Activated naive CD8-positive, alpha-beta T cell (primary cell): ENCODE data around the gene GREB1L.
"Not testable (repeated sequence)": the region's sequence is repeated elsewhere in the genome, so short reads cannot be mapped to it uniquely, and the experiment has no call there.

ENCODE experiments used
- H3K27ac Mint-ChIP-seq: one replicate; pipeline ENCODE4 v1.8.0; 2021; ENCODE audit warnings: mixed read lengths
- H3K27me3 Mint-ChIP-seq: one replicate; pipeline ENCODE4 v1.8.0; 2021; ENCODE audit warnings: mixed read lengths
- H3K36me3 Mint-ChIP-seq: one replicate; pipeline ENCODE4 v1.8.0; 2021; ENCODE audit warnings: mixed read lengths
- H3K4me1 Mint-ChIP-seq: one replicate; pipeline ENCODE4 v1.8.0; 2021; ENCODE audit warnings: low read depth, mixed read lengths
- H3K4me3 Mint-ChIP-seq: one replicate; pipeline ENCODE4 v1.8.0; 2021; ENCODE audit warnings: mild to moderate bottlenecking, mixed read lengths
- H3K9me3 Mint-ChIP-seq: one replicate; pipeline ENCODE4 v1.8.0; 2021; ENCODE audit warnings: low read depth, mixed read lengths

GREB1L gene

DNA sequence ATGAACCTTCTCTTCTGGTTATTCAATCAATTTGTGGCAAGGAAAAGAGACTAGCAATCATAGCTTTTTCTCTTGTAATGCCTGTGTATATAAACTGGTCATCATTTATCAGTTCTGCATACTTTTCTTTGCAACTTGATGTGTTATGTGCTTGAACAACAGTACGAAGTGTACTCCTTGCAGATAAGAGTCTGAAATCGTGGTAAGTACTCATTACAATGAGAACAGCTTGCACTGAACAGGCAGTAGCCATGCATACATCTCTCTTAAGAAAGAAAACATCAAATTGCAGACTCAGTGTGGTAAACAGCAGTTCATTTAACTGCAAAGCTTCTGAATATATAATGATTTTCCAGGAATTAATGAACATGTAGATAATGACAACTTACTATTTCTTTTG is 64.3 kb downstream of the GREB1L start:
- Mint-ChIP-seq H3K36me3 (no peaks in the 10 kb centered on the region), H3K4me3 (no peak overlapping the region), H3K9me3 (no peaks in the 10 kb centered on the region), H3K27me3 (peaks cover 5% of the 10 kb centered on the region), H3K27ac (no peak overlapping the region), H3K4me1 (no peaks in the 10 kb centered on the region)

DNA sequence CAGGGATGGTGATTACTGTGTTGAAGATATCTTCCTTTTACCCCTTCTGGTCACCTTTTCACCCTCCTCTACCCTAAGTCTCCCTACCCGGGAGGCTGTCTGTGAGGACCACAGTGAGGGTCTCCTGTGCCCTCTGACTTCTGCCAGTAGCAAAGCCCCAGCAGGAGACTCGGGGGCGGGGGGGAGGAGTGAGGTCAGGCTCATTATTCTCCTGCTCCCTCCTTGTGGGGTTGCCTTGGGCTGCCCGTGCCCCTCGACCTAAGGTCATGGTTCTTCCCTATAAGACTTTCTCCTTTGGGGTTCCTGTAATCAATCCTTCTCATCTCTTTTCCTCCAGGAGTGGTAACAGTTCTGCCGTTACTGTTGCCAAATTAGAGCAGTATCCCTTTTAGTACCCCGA is 65.5 kb downstream of the GREB1L start:
- Mint-ChIP-seq H3K4me1 (no peaks in the 10 kb centered on the region), H3K27ac (no peak overlapping the region), H3K9me3 (no peaks in the 10 kb centered on the region), H3K27me3 (peaks cover 3% of the 10 kb centered on the region), H3K4me3 (no peak overlapping the region), H3K36me3 (no peaks in the 10 kb centered on the region)

DNA sequence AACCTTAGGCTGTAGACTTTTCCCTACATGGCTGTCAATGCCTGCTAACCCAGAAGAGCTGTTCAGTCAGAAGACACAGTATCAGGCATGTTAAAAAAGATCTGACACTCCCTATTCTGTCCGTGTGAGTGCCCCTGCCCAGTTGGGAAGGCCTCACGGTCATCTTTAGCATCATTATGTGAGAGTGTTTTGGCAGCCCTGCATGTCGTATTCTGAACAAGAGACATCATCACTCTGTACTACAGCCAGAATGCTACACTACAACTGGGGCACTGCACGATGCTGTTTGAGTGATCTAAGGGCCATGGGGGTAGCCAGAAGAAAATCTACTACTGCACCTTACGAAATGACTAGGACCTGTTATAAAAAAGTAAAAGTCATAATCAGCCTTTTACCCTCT is 67.2 kb downstream of the GREB1L start:
- Mint-ChIP-seq H3K4me1 (no peaks in the 10 kb centered on the region), H3K9me3 (no peaks in the 10 kb centered on the region)

DNA sequence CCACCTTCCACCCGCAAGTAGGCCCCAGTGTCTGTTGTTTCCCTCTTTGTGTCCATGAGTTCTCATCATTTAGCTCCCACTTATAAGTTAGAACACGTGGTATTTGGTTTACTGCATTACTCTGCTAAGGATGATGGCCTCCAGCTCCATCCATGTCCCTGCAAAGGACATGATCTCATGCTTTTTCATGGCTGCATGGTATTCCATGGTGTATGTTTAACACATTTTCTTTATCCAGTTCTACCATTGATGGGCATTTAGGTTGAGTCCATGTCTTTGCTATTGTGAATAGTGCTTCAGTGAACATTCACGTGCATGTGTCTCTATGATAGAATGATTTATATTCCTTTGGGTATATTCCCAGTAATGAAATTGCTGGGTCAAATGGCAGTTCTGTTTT is 69.9 kb downstream of the GREB1L start:
- not testable (repeated sequence) for H3K27me3 Mint-ChIP-seq, H3K9me3 Mint-ChIP-seq, H3K36me3 Mint-ChIP-seq, H3K4me3 Mint-ChIP-seq, H3K4me1 Mint-ChIP-seq, H3K27ac Mint-ChIP-seq

More for the DNA sequence above, 67.2 kb downstream of the GREB1L start:
- H3K4me3 Mint-ChIP-seq: no peak overlapping the region
- peaks cover 3% of the 10 kb centered on the region for H3K27me3 Mint-ChIP-seq
- H3K36me3 Mint-ChIP-seq: no peaks in the 10 kb centered on the region
- H3K27ac Mint-ChIP-seq: no peak overlapping the region

DNA sequence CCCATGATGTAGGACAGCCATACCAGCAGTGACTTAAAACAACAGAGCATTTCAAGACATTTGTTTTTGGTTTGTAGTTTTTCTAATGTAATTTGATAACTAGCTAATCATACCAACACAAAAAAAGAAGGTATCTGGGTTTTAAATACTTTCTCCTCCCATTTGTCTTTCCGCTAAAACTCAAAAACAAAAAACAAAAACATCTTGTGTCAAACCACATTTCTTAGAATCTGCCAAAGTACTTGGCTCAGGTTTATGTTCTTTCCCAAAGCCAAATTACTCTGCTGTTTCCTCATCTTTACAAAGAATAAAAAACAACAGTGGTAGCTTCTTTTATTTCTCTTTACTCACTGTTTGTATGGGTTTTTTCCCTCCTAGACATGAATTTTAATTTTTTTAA is 71.5 kb downstream of the GREB1L start:
- H3K27me3 Mint-ChIP-seq: peaks cover 1% of the 10 kb centered on the region
- H3K27ac Mint-ChIP-seq: no peak overlapping the region
- no peaks in the 10 kb centered on the region for H3K9me3 Mint-ChIP-seq
- no peaks in the 10 kb centered on the region for H3K36me3 Mint-ChIP-seq
- no peaks in the 10 kb centered on the region for H3K4me1 Mint-ChIP-seq
- H3K4me3 Mint-ChIP-seq: no peak overlapping the region

DNA sequence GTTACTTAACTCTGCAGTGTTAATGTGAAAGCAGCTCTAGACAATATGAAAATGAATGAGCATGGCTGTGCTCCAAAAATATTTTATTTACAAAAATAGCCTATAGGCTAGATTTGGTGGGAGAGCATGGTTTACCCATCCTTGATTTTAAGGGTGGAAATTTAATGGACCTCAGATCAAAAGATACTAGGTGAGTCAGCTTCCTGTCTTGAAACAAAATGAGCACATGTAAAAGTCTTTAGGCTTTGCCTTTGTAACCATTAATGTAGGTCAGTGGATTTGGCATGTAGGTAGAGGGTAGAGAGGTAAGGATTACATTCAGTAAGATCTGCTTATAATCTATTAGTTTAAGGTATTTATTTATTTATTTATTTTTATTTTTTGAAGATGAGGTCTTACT is 72.7 kb downstream of the GREB1L start:
- Mint-ChIP-seq H3K27ac (no peak overlapping the region), H3K36me3 (no peaks in the 10 kb centered on the region), H3K27me3 (peaks cover 6% of the 10 kb centered on the region), H3K9me3 (no peaks in the 10 kb centered on the region), H3K4me1 (no peaks in the 10 kb centered on the region), H3K4me3 (no peak overlapping the region)

DNA sequence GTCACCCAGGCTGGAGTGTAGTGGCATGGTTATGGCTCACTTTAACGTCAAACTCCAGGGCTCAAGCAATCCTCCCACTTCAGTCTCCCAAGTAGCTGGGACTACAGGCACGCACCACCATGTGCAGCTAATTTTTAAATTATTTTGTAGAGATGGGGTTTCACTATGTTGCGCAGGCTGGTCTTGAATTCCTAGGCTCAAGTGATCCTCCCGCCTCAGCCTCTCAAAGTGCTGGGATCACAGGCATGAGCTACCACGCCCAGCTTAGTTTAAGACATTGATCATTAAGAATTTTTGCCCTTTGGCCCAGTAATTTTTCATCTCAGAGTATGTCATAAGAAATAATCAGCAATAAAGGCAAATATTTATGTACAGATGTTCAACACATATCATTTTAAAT is 73.1 kb downstream of the GREB1L start:
- H3K4me1 Mint-ChIP-seq, H3K9me3 Mint-ChIP-seq, H3K4me3 Mint-ChIP-seq, H3K36me3 Mint-ChIP-seq, H3K27me3 Mint-ChIP-seq, H3K27ac Mint-ChIP-seq: not testable (repeated sequence)

DNA sequence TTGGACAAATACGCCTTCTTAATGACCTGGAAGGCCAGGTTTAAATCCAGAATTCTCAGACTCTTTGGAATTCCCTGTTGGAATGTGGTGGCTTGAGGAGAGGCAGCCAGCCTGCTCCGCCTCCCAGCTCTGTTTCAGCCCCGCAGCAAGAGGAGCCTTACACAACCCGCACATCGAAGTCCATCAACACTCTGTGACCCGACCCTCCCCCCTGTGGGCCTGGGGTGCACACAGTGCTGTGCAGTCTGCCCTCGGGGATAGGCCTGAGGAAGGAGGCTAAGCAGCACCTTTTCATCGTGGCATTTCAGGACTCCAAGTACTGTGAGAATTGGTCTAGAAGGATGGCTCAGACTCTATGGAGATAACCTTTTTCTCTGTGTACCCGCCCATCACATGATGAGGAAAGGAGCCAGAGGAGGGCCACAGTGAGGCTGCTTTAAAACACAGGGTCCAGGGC is 73.7 kb downstream of the GREB1L start:
- Mint-ChIP-seq H3K9me3 (no peaks in the 10 kb centered on the region), H3K36me3 (no peaks in the 10 kb centered on the region), H3K27ac (no peak overlapping the region), H3K4me3 (no peak overlapping the region), H3K4me1 (no peaks in the 10 kb centered on the region), H3K27me3 (peaks cover 6% of the 10 kb centered on the region)

DNA sequence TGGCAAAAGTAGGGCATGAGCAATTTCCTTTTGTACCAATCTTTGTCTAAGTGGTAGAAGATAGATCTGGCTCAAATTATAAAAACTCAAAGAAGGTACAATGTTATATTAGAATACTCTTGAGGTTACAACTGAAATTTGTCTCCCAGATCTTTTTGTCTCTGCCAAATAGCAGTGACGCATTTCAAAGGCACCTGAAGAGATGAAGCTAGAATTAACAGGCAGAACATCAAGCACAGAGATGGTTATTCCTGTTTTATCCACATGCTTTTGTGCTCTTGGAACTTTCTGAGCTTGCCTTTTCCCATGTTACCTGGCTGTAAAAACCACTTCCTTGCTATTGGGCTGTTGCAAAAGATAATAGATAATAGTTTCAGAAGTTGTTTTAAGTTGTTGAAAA is 74.3 kb downstream of the GREB1L start:
- no peaks in the 10 kb centered on the region for H3K4me1 Mint-ChIP-seq
- H3K9me3 Mint-ChIP-seq: no peaks in the 10 kb centered on the region
- no peak overlapping the region for H3K4me3 Mint-ChIP-seq
- no peak overlapping the region for H3K27ac Mint-ChIP-seq
- H3K27me3 Mint-ChIP-seq: peaks cover 6% of the 10 kb centered on the region
- H3K36me3 Mint-ChIP-seq: no peaks in the 10 kb centered on the region

DNA sequence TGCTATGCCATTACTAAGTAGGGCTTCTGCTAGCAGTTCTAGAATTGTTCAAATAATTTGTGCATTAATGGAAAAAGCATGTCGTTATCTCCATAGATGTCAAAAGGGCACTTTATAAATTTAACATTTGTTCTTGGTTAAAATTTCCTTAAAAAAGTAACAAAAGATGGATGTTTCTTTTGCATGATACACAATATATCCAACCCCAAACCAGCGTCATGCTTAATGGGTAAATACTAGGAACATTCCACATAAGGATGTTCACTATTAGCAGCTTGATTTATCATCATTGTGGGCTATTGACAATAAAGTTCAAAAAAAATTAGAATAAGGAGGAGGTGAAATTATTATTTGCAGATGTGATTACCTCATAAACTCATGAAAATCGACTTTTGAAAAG is 79.7 kb downstream of the GREB1L start:
- no peaks in the 10 kb centered on the region for H3K9me3 Mint-ChIP-seq
- no peaks in the 10 kb centered on the region for H3K4me1 Mint-ChIP-seq
- no peak overlapping the region for H3K4me3 Mint-ChIP-seq
- no peaks in the 10 kb centered on the region for H3K36me3 Mint-ChIP-seq
- H3K27me3 Mint-ChIP-seq: peaks cover 6% of the 10 kb centered on the region
- no peak overlapping the region for H3K27ac Mint-ChIP-seq

DNA sequence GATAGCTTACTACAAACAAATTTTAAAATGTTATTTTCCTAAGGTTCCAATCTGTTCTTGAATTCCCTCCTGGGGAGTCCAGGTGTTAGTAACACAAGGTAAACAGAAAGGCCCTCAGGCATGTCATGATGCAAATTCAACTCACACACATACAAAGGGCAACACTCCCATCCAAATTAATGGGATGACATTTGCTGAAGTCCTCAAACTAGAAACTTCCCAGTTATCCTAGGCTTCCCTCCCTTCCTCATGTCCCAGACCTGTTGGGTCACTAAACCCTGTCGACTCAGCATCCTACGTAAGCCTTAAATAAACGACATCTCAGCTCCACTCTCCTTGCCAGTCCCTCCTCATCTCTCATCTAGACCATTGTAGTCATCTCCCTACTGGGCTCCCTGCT is 85.1 kb downstream of the GREB1L start:
- Mint-ChIP-seq H3K27me3 (peaks cover 6% of the 10 kb centered on the region), H3K4me1 (no peaks in the 10 kb centered on the region), H3K4me3 (no peak overlapping the region), H3K36me3 (no peaks in the 10 kb centered on the region), H3K9me3 (no peaks in the 10 kb centered on the region), H3K27ac (no peak overlapping the region)

DNA sequence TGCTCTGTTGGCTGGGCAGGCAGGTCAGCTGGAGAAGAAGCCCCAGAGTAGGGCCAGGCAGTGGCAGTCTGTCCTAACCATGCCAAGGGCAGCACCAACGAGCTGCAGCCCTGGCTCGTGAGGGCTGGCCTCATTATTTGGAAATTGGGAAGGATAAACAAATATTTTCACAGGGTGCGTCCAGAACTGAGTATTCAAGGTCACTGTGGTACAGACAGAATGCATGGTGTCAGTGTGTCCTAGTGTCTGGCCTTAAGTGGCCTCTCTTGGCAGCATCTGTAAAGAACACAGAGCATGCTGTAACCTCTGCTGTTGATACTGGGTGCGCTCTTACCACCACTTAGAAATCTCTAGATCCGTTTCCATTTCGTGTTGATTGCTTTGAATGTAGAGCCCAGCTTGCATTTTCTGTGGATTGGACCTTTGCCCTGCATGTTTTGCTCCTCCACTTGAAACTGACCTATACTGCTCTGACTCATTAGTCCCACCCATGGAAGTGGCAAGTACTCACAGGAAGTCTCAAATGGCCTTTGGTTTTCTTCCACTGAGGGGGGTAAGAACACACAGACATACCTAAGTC is 88.2 kb downstream of the GREB1L start:
- H3K4me3 Mint-ChIP-seq: no peak overlapping the region
- no peaks in the 10 kb centered on the region for H3K36me3 Mint-ChIP-seq
- no peak overlapping the region for H3K27ac Mint-ChIP-seq
- peaks cover 6% of the 10 kb centered on the region for H3K27me3 Mint-ChIP-seq
- no peaks in the 10 kb centered on the region for H3K9me3 Mint-ChIP-seq
- no peaks in the 10 kb centered on the region for H3K4me1 Mint-ChIP-seq

DNA sequence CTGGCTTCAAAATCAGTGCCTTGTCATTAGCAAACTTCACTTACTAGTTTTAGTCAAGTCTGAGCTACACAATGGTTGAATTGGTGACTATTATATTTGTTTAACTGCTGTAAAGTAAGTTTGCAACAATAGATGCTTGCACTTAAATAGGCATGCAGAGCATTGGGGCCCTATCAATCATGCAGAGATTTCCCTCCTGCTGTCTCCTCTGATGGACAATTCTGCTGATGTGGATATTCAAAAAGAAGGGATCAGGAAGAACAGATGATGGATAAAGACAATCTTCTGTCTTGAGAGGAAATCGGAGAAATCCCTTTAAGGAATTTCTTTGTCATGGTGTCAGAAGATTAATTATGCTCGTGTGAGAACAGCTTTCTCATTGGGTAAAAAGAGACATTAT is 89.0 kb downstream of the GREB1L start:
- no peak overlapping the region for H3K4me3 Mint-ChIP-seq
- no peak overlapping the region for H3K27ac Mint-ChIP-seq

DNA sequence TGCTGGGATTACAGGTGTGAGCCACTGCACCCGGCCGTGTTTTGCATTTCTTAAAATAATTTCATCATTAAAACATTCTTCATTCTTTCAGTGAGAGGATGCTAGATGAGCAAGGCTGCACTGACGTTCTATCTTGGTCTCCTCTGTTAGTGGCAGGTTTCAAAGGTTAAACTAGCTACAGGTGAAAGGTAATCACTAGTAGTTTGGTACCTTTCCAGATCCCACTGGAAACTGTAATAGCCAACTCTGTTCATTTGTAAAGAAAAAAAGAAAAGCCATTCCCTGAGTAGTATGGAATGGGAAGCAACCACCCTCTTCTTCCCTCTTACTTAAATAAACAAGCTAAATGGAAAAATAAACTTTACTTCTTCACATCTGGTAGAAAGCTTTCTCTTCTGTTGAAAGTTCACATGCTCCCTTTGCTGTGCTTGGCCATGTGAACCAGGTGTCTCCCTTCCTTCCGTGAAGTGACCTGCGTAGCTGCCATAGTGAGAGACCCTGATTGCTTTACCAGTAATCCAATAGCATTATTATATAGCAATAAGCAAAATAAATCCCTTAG is 94.0 kb downstream of the GREB1L start:
- no peak overlapping the region for H3K4me3 Mint-ChIP-seq

More for the DNA sequence above, 89.0 kb downstream of the GREB1L start:
- Mint-ChIP-seq H3K27me3 (peaks cover 6% of the 10 kb centered on the region), H3K36me3 (no peaks in the 10 kb centered on the region), H3K9me3 (no peaks in the 10 kb centered on the region), H3K4me1 (no peaks in the 10 kb centered on the region)

DNA sequence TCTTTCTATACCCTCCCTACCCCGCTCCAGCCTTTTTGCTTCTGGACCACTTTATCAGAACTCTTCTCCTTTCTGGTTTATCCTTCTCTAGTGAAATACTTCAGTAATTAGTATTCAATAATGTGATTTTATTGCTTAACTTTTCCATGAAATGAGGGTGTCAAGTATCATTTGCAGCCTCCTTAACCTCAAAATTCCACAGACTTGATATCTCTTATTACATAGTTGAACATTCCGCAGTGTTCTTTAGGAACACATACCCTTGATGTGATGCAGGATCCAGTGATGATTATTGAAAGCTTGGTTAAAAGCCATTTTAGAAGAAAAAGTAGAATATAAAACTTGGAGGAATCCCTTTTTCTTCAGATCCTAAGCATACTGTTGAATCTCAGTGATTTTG is 94.8 kb downstream of the GREB1L start:
- Mint-ChIP-seq H3K27me3 (no peaks in the 10 kb centered on the region), H3K27ac (no peak overlapping the region), H3K36me3 (no peaks in the 10 kb centered on the region), H3K9me3 (no peaks in the 10 kb centered on the region), H3K4me1 (no peaks in the 10 kb centered on the region), H3K4me3 (no peak overlapping the region)

More for the DNA sequence above, 94.0 kb downstream of the GREB1L start:
- Mint-ChIP-seq H3K27ac (no peak overlapping the region), H3K27me3 (no peaks in the 10 kb centered on the region), H3K36me3 (no peaks in the 10 kb centered on the region), H3K9me3 (no peaks in the 10 kb centered on the region), H3K4me1 (no peaks in the 10 kb centered on the region)

DNA sequence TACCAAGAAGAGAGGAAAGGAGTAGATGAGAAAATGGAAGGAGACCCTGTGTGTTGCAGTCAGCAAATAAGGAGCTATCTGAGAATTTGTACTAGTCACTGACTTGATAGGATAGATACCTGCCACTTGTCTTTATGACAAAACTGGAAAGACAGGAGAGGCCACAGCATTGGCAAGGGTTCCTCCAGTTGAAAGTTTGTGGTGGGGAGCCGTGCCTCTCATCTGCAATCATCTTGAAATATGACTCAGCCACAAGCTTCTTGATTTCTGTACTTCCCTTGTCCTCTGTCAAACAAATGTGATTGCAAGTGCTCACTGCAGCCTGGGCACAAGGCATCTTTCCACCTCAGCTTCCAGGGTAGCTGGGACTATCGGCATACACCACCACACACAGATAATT is 99.1 kb downstream of the GREB1L start:
- no peak overlapping the region for H3K27ac Mint-ChIP-seq
- peaks cover 3% of the 10 kb centered on the region for H3K27me3 Mint-ChIP-seq
- no peak overlapping the region for H3K4me3 Mint-ChIP-seq
- no peaks in the 10 kb centered on the region for H3K4me1 Mint-ChIP-seq
- no peaks in the 10 kb centered on the region for H3K36me3 Mint-ChIP-seq
- H3K9me3 Mint-ChIP-seq: no peaks in the 10 kb centered on the region
